Hepatocyte (in vitro differentiated cells): ENCODE results near the gene TWSG1. TPM values are rescaled to one million over a fixed set of nuclear protein-coding genes. Genes with fewer than 3 reads are reported as not detected.

ENCODE experiments used
- DNase-seq: peaks from one replicate; pipeline ENCODE4 v3.0.0-alpha.2; 2016; ENCODE audit warnings: low spot score
- H2AFZ ChIP-seq: fragments of 200-600 bp; sonication (generic); 2 replicates; pipeline ENCODE4 v1.6.0; 2016; ENCODE audit warnings: antibody characterized with exemption, mild to moderate bottlenecking
- H3K27ac ChIP-seq: fragments of 200-600 bp; sonication (generic); 2 replicates; pipeline ENCODE4 v1.5.1; 2016; ENCODE audit warnings: mild to moderate bottlenecking
- H3K27me3 ChIP-seq: fragments of 200-600 bp; sonication (generic); 2 replicates; pipeline ENCODE4 v1.6.1; 2016
- H3K36me3 ChIP-seq: fragments of 200-600 bp; sonication (generic); replicated peaks from 2 replicates; pipeline ENCODE4 v1.5.1; 2016; ENCODE audit warnings: low read depth; ENCODE audit not compliant: insufficient read depth
- H3K4me1 ChIP-seq: fragments of 200-600 bp; sonication (generic); 2 replicates; pipeline ENCODE4 v1.5.1; 2016; ENCODE audit warnings: mild to moderate bottlenecking, moderate library complexity; ENCODE audit not compliant: insufficient read depth
- H3K4me2 ChIP-seq: fragments of 200-600 bp; sonication (generic); 2 replicates; pipeline ENCODE4 v1.6.0; 2016
- H3K4me3 ChIP-seq: fragments of 200-600 bp; sonication (generic); 2 replicates; pipeline ENCODE4 v1.5.1; 2016; ENCODE audit warnings: mild to moderate bottlenecking
- H3K79me2 ChIP-seq: fragments of 200-600 bp; sonication (generic); 2 replicates; pipeline ENCODE4 v1.6.0; 2017; ENCODE audit warnings: mild to moderate bottlenecking
- H3K9me2 ChIP-seq: fragments of 200-600 bp; sonication (generic); replicated peaks from 2 replicates; pipeline ENCODE4 v1.6.0; 2017; ENCODE audit warnings: mild to moderate bottlenecking; ENCODE audit not compliant: insufficient read depth
- H3K9me3 ChIP-seq: fragments of 200-600 bp; sonication (generic); 2 replicates; pipeline ENCODE4 v1.5.1; 2016; ENCODE audit warnings: low read depth, mild to moderate bottlenecking
- H4K20me1 ChIP-seq: fragments of 200-600 bp; sonication (generic); 2 replicates; pipeline ENCODE4 v1.6.0; 2016; ENCODE audit warnings: mild to moderate bottlenecking; ENCODE audit not compliant: insufficient read depth, poor library complexity, severe bottlenecking
- EZH2 ChIP-seq: fragments of 200-600 bp; sonication (generic); IDR thresholded peaks from 2 replicates; pipeline ENCODE4 v1.6.1; 2016; ENCODE audit warnings: antibody characterized with exemption, mild to moderate bottlenecking, borderline replicate concordance
- EZH2phosphoT487 ChIP-seq: fragments of 200-600 bp; sonication (generic); IDR thresholded peaks from one replicate; pipeline ENCODE4 v1.6.1; 2018; ENCODE audit warnings: antibody characterized with exemption, mild to moderate bottlenecking, low read depth, moderate library complexity; ENCODE audit not compliant: unreplicated experiment, severe bottlenecking
- WGBS: methylation state at CpG from one replicate; pipeline ENCODE4 v1.1.6; 2016; ENCODE audit warnings: low lambda C conversion rate; ENCODE audit errors: missing lambda C conversion rate; 5-methylcytosine and 5-hydroxymethylcytosine counted together
- polyA plus RNA-seq: library from polyadenylated mRNA; unstranded; fragments of >200 nt; fragmentation: Nextera tagmentation; extraction: Ambion mirVana; gene quantifications from 2 replicates; pipeline ENCODE4 v1.2.1, GENCODE V29; 2016
- total RNA-seq: library from RNA; depleted of rRNA; stranded (reverse); fragments of >200 nt; gene quantifications from 2 replicates; pipeline ENCODE4 v1.2.3, GENCODE V29; 2014
- TF ChIP-seq, protein P1 (sequence below): fragments of 200-600 bp; sonication (generic); IDR thresholded peaks from 2 replicates; pipeline ENCODE4 v1.5.1; 2016; ENCODE audit warnings: antibody characterized with exemption, mild to moderate bottlenecking; ENCODE audit not compliant: poor library complexity

The TWSG1 gene
- total and polyA plus RNA-seq, 2 experiments from 2014 or later, result 36.7 to 61.4 TPM

DNA sequence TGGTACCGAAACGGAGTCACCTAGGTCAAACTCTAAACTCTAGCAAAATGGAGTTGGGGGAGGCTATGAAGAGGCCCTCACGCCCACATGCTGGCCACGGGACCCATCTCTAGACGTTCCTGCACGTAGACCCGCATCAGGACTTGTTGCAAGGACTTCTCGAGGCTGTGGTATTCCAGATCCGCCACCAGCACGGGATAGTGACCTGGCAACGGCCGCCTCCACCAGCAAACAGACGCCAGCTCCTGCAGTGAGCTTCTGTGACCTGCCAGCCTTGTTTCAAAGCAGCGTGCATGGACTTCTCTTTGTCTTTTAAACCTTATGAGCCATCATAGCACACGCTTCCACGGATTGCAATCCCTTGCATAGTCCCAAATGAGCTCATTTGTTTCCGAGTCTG, 100.5 kb downstream of the TWSG1 start:
- H3K9me2 ChIP-seq, result no peaks in the 10 kb centered on the region
- DNase-seq, result no peak
- H3K27me3 ChIP-seq, result no peaks in the 10 kb centered on the region
- no peaks in the 10 kb centered on the region for H4K20me1 ChIP-seq
- H3K4me3 ChIP-seq, result no peak overlapping the region
- H3K4me1 ChIP-seq, result peaks cover 4% of the 10 kb centered on the region
- no peaks in the 10 kb centered on the region for H3K79me2 ChIP-seq
- H2AFZ ChIP-seq, result no peak overlapping the region
- H3K9me3 ChIP-seq, result no peaks in the 10 kb centered on the region
- H3K27ac ChIP-seq, result no peak overlapping the region
- no peaks in the 10 kb centered on the region for H3K36me3 ChIP-seq
- 99% methylated on average over 17 of the region's 17 CpGs for WGBS
- TF ChIP-seq, protein P1, sequence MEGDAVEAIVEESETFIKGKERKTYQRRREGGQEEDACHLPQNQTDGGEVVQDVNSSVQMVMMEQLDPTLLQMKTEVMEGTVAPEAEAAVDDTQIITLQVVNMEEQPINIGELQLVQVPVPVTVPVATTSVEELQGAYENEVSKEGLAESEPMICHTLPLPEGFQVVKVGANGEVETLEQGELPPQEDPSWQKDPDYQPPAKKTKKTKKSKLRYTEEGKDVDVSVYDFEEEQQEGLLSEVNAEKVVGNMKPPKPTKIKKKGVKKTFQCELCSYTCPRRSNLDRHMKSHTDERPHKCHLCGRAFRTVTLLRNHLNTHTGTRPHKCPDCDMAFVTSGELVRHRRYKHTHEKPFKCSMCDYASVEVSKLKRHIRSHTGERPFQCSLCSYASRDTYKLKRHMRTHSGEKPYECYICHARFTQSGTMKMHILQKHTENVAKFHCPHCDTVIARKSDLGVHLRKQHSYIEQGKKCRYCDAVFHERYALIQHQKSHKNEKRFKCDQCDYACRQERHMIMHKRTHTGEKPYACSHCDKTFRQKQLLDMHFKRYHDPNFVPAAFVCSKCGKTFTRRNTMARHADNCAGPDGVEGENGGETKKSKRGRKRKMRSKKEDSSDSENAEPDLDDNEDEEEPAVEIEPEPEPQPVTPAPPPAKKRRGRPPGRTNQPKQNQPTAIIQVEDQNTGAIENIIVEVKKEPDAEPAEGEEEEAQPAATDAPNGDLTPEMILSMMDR, result no peak
- TF ChIP-seq EZH2, result no peak
- no peak overlapping the region for H3K4me2 ChIP-seq

DNA sequence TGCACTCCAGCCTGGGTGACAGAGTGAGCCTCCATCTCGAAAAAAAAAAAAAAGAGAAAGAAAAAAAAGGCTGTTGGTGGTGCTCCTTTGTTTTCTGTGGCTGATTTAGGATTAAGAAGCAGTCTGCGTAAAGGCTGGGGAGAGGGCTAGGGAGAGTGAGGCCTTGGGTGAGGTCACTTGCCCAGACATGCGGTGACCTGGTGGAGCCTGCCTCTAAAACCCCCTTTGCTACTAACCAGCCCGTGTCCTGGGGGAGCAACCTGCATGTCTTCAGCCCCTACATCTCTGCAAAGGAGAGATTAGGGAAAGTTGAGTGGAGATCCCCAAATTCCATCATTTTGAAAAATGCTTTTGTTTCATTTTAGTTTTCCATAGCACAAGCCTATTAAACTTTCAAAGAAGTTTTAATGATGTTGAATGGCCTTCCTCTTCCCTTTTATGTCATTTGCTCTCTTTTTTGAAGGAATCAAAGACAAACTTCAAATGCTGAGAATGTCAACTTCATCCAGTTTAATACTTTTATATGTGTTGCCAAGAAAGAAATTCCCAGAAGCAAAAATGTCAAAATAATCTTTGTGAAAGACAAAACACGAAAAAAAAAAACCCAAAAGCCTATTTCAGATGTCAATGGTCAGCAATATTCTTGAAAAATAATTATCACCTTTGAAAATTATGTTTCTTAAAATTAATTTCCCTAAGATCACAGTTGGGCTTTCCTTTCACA, 101.8 kb downstream of the TWSG1 start:
- no peaks in the 10 kb centered on the region for H3K79me2 ChIP-seq
- no peak for DNase-seq
- H3K27ac ChIP-seq, result no peak overlapping the region
- 78% methylated on average over 5 of the region's 5 CpGs for WGBS
- H3K4me2 ChIP-seq, result no peak overlapping the region
- TF ChIP-seq EZH2, result no peak
- TF ChIP-seq EZH2phosphoT487, result no peak
- TF ChIP-seq, protein P1, result no peak
- no peaks in the 10 kb centered on the region for H3K36me3 ChIP-seq
- H4K20me1 ChIP-seq, result no peaks in the 10 kb centered on the region
- H3K9me2 ChIP-seq, result no peaks in the 10 kb centered on the region
- no peak overlapping the region for H3K4me3 ChIP-seq
- H3K4me1 ChIP-seq, result peaks cover 4% of the 10 kb centered on the region
- no peaks in the 10 kb centered on the region for H3K9me3 ChIP-seq
- H3K27me3 ChIP-seq, result no peaks in the 10 kb centered on the region
- H2AFZ ChIP-seq, result no peak overlapping the region

- no peak overlapping the region for H3K27ac ChIP-seq
These were observed 102.5 kb downstream of the TWSG1 start for GRCh38 chr18:9437021-9437437.

More at GRCh38 chr18:9437021-9437437, 102.5 kb downstream of the TWSG1 start:
- H3K36me3 ChIP-seq, result no peaks in the 10 kb centered on the region
- 66% methylated on average over 5 of the region's 5 CpGs for WGBS
- no peak overlapping the region for H3K4me3 ChIP-seq
- H3K4me2 ChIP-seq, result no peak overlapping the region
- H3K9me3 ChIP-seq, result no peaks in the 10 kb centered on the region
- H3K4me1 ChIP-seq, result peaks cover 4% of the 10 kb centered on the region
- no peaks in the 10 kb centered on the region for H3K27me3 ChIP-seq
- no peaks in the 10 kb centered on the region for H3K9me2 ChIP-seq
- no peaks in the 10 kb centered on the region for H4K20me1 ChIP-seq
- no peak overlapping the region for H2AFZ ChIP-seq
- no peaks in the 10 kb centered on the region for H3K79me2 ChIP-seq
- TF ChIP-seq EZH2phosphoT487, result no peak
- TF ChIP-seq EZH2, result no peak
- TF ChIP-seq, protein P1, result no peak
- no peak for DNase-seq
